Neuronal stem cell (in vitro differentiated cells): ENCODE results near the gene CHRNB4.

ENCODE experiments used
- DNase-seq: peaks from one replicate; pipeline ENCODE4 v3.0.0-alpha.2; 2013; ENCODE audit warnings: low spot score
- H2AFZ ChIP-seq: one replicate; pipeline ENCODE4 v1.6.1; 2013; ENCODE audit warnings: mild to moderate bottlenecking, low read length, inconsistent platforms
- H2AK5ac ChIP-seq: 2 replicates; pipeline ENCODE4 v1.6.1; 2013; ENCODE audit warnings: low read depth, mild to moderate bottlenecking, inconsistent platforms, low read length, moderate library complexity, mixed read lengths
- H2BK120ac ChIP-seq: 2 replicates; pipeline ENCODE4 v1.6.1; 2013; ENCODE audit warnings: low read depth, mild to moderate bottlenecking, inconsistent platforms, low read length, moderate library complexity, mixed read lengths
- H2BK12ac ChIP-seq: one replicate; pipeline ENCODE4 v1.6.1; 2013; ENCODE audit warnings: low read length, inconsistent platforms
- H2BK15ac ChIP-seq: 2 replicates; pipeline ENCODE4 v1.6.1; 2013; ENCODE audit warnings: mild to moderate bottlenecking, low read length, inconsistent platforms, mixed read lengths
- H2BK5ac ChIP-seq: one replicate; pipeline ENCODE4 v1.6.1; 2013; ENCODE audit warnings: inconsistent platforms, mild to moderate bottlenecking, low read length, moderate library complexity
- H3K14ac ChIP-seq: one replicate; pipeline ENCODE4 v1.6.1; 2013; ENCODE audit warnings: low read length, inconsistent platforms
- H3K18ac ChIP-seq: 2 replicates; pipeline ENCODE4 v1.6.1; 2013; ENCODE audit warnings: low read length, inconsistent platforms
- H3K23ac ChIP-seq: 2 replicates; pipeline ENCODE4 v1.6.1; 2013; ENCODE audit warnings: low read depth, mild to moderate bottlenecking, mixed read lengths, low read length, inconsistent platforms; ENCODE audit not compliant: poor library complexity
- H3K27ac ChIP-seq: replicated peaks from 3 replicates; pipeline ENCODE4 v1.5.1; 2013; ENCODE audit warnings: low read length, inconsistent platforms
- H3K27me3 ChIP-seq, 3 experiments: 2 replicates each; pipeline ENCODE4 v1.6.1; 2013; ENCODE audit warnings: low read length in 3 of 3, mild to moderate bottlenecking in 2 of 3, inconsistent platforms in 1 of 3, low read depth in 1 of 3, mixed read lengths in 1 of 3, moderate library complexity in 1 of 3; ENCODE audit not compliant: control insufficient read depth in 3 of 3, insufficient read depth in 3 of 3
- H3K36me3 ChIP-seq, 2 donors: replicated peaks in 1 of 2; 2 replicates each; pipeline ENCODE4 v1.6.1; 2013; ENCODE audit warnings: low read length in 2 of 2; ENCODE audit not compliant: control insufficient read depth in 2 of 2, insufficient read depth in 2 of 2
- H3K4ac ChIP-seq: 2 replicates; pipeline ENCODE4 v1.6.1; 2013; ENCODE audit warnings: inconsistent platforms, mild to moderate bottlenecking, low read length, moderate library complexity
- H3K4me1 ChIP-seq, 2 donors: 1 replicate in 1 of 2; 2 replicates in 1 of 2; pipeline ENCODE4 v1.6.1; 2013; ENCODE audit warnings: low read length in 2 of 2, low read depth in 1 of 2; ENCODE audit not compliant: control insufficient read depth in 2 of 2, insufficient read depth in 1 of 2
- H3K4me2 ChIP-seq: one replicate; pipeline ENCODE4 v1.6.1; 2013; ENCODE audit warnings: mild to moderate bottlenecking, low read length, inconsistent platforms; ENCODE audit not compliant: insufficient read depth, poor library complexity, severe bottlenecking
- H3K4me3 ChIP-seq, 2 donors: 2 replicates each; pipeline ENCODE4 v1.5.1; 2013; ENCODE audit warnings: low read length in 2 of 2, mild to moderate bottlenecking in 2 of 2, inconsistent platforms in 1 of 2, moderate library complexity in 1 of 2
- H3K79me1 ChIP-seq: one replicate; pipeline ENCODE4 v1.6.1; 2013; ENCODE audit warnings: low read depth, mild to moderate bottlenecking, inconsistent platforms, low read length, moderate library complexity
- H3K9ac ChIP-seq: one replicate; pipeline ENCODE4 v1.6.1; 2013; ENCODE audit warnings: mild to moderate bottlenecking, low read depth, low read length, inconsistent platforms; ENCODE audit not compliant: poor library complexity
- H3K9me3 ChIP-seq, 2 donors: replicated peaks in 1 of 2; 2 replicates each; pipeline versions ENCODE3 to v1.6.1; 2013; ENCODE audit warnings: low read length in 2 of 2, mild to moderate bottlenecking in 2 of 2, inconsistent platforms in 1 of 2, low read depth in 1 of 2, mixed read lengths in 1 of 2, moderate library complexity in 1 of 2; ENCODE audit not compliant: control insufficient read depth in 2 of 2, insufficient read depth in 1 of 2
- H4K8ac ChIP-seq: one replicate; pipeline ENCODE4 v1.6.1; 2013; ENCODE audit warnings: low read depth, mild to moderate bottlenecking, inconsistent platforms, low read length, moderate library complexity
- H4K91ac ChIP-seq: one replicate; pipeline ENCODE4 v1.6.1; 2013; ENCODE audit warnings: low read length, low read depth, mild to moderate bottlenecking, inconsistent platforms; ENCODE audit not compliant: poor library complexity
- WGBS, 2 donors: extraction: QIAGEN DNeasy Blood & Tissue Kit; methylation state at CpG; one replicate each; pipeline ENCODE4 v1.1.7; 2013; ENCODE audit warnings: missing lambda C conversion rate in 2 of 2, mixed read lengths in 1 of 2; ENCODE audit not compliant: insufficient read length in 2 of 2, insufficient replicate concordance in 1 of 2; ENCODE audit errors: extremely low coverage in 2 of 2; 5-methylcytosine and 5-hydroxymethylcytosine counted together

The CHRNB4 gene

DNA sequence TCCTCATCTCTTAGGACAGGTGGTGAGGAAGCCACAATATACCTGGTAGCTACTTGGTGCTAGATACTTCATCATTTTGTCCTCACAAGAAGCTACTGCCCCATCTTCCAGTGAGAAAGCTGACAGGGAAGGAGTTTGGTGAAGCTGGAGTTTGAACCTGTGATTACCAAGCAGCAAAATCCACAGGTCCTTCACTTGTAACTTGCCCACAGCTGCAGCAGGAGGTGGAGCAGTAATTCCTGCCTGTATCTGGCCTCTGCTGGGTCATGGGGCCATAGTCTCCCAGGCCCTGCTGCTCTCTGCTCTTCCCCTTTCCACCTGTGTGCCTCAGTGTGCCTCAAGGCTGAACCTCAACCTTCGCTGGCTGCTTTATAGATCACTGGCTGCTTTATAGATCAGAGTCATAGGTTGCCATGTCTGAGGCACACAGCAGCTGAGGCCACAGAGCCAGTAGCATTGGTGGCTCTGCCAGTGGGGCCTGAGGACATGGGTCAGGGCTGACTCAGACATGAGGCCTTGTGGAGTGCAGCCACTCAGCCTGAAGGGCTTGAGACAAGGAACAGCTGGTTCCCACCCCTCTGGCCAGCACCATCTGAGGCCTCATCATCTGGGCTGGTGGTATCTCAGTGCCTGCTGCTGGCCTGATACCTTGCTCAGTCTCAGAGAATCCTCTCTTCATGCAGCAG is 11.1 kb upstream of the CHRNB4 start:
- no peak overlapping the region for H2BK12ac ChIP-seq
- no peak overlapping the region for H3K27ac ChIP-seq
- no CpG with 5 or more reads among the region's 1 CpG for WGBS, 2 donors
- H3K14ac ChIP-seq, result no peak overlapping the region
- no peak overlapping the region for H3K9ac ChIP-seq
- no peak overlapping the region for H3K18ac ChIP-seq
- H2BK15ac ChIP-seq, result no peak overlapping the region
- no peaks in the 10 kb centered on the region for H3K79me1 ChIP-seq
- no peaks in the 10 kb centered on the region for H3K9me3 ChIP-seq
- no peak overlapping the region for H2BK5ac ChIP-seq
- H3K4me3 ChIP-seq, result no peak overlapping the region
- no peak for DNase-seq
- H3K4me1 ChIP-seq, result no peaks in the 10 kb centered on the region
- H2AK5ac ChIP-seq, result no peak overlapping the region
- no peak overlapping the region for H4K8ac ChIP-seq
- no peak overlapping the region for H2AFZ ChIP-seq
- no peak overlapping the region for H4K91ac ChIP-seq
- H2BK120ac ChIP-seq, result no peak overlapping the region
- H3K27me3 ChIP-seq, result peaks cover 0 to 46% (median 0%) of the 10 kb centered on the region in 3 experiments
- H3K23ac ChIP-seq, result no peak overlapping the region
- no peak overlapping the region for H3K4ac ChIP-seq
- H3K4me2 ChIP-seq, result no peak overlapping the region
- H3K36me3 ChIP-seq, result no peaks in the 10 kb centered on the region

- H3K4me3 ChIP-seq, result no peak overlapping the region
- no peak overlapping the region for H2AK5ac ChIP-seq
- no peak overlapping the region for H3K18ac ChIP-seq
- no peak overlapping the region for H2BK5ac ChIP-seq
- no peak overlapping the region for H3K4ac ChIP-seq
- no peak overlapping the region for H3K27ac ChIP-seq
- H3K4me2 ChIP-seq, result no peak overlapping the region
- no peak overlapping the region for H3K14ac ChIP-seq
- H3K27me3 ChIP-seq, result peaks cover 0 to 39% (median 0%) of the 10 kb centered on the region in 3 experiments
- H4K91ac ChIP-seq, result no peak overlapping the region
- H2BK120ac ChIP-seq, result no peak overlapping the region
- no peak overlapping the region for H2BK15ac ChIP-seq
- H3K9ac ChIP-seq, result no peak overlapping the region
- no peaks in the 10 kb centered on the region for H3K79me1 ChIP-seq
- H3K9me3 ChIP-seq, result no peaks in the 10 kb centered on the region
- H2AFZ ChIP-seq, result no peak overlapping the region
- WGBS, 2 donors, result no CpG with 5 or more reads among the region's 3 CpGs
- no peak for DNase-seq
- no peak overlapping the region for H4K8ac ChIP-seq
- no peaks in the 10 kb centered on the region for H3K36me3 ChIP-seq
- no peaks in the 10 kb centered on the region for H3K4me1 ChIP-seq
- H2BK12ac ChIP-seq, result no peak overlapping the region
- no peak overlapping the region for H3K23ac ChIP-seq
Observed at GRCh38 chr15:78651007-78651406, 10.0 kb upstream of the CHRNB4 start.

DNA sequence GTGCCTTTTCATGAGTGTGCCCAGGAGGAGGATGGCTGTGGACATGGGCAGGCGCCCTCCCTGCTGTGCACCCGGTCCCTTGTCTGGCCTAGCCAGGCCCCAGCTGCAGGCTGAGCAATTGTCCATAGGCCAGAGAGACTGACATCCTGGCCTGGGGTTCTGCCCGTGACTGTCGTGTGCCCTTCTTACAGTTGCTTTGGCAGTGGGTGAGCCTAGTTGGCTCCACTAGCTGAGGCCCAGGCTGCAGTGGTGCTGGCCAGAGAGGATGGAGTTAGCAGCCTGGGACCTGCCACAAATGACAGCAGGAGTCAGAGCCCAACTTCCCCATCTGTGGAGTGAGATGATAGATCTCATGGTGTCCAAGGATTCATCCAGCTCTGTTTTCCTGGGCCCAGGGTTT is 9.0 kb upstream of the CHRNB4 start:
- Histone ChIP-seq H3K14ac (peak overlapping the region; percentile 76), H3K4me2 (no peak overlapping the region), H4K8ac (peak overlapping the region; percentile 89), H3K23ac (no peak overlapping the region), H3K27ac (no peak overlapping the region), H3K4ac (no peak overlapping the region), H2BK12ac (no peak overlapping the region), H3K9ac (peak overlapping the region; percentile 67), H3K27me3 (peaks cover 0 to 41% (median 0%) of the 10 kb centered on the region in 3 experiments), H2BK15ac (no peak overlapping the region), H2BK120ac (no peak overlapping the region), H3K4me3 (no peak overlapping the region), H3K36me3 (no peaks in the 10 kb centered on the region), H3K4me1 (no peaks in the 10 kb centered on the region), H3K18ac (peak overlapping the region; percentile 51), H4K91ac (no peak overlapping the region), H3K9me3 (no peaks in the 10 kb centered on the region), H2AK5ac (no peak overlapping the region), H2BK5ac (no peak overlapping the region), H3K79me1 (no peaks in the 10 kb centered on the region), H2AFZ (no peak overlapping the region)
- DNase-seq, result no peak
- WGBS, 2 donors, result no CpG with 5 or more reads among the region's 4 CpGs

GRCh38 chr15:78645009-78645408 is 4.0 kb upstream of the CHRNB4 start:
- Histone ChIP-seq H2AK5ac (no peak overlapping the region), H2BK5ac (no peak overlapping the region), H2BK15ac (no peak overlapping the region), H3K23ac (no peak overlapping the region), H3K14ac (no peak overlapping the region), H2AFZ (no peak overlapping the region), H3K18ac (no peak overlapping the region), H3K27me3 (peaks cover 0 to 47% (median 11%) of the 10 kb centered on the region in 3 experiments), H2BK12ac (no peak overlapping the region), H3K27ac (no peak overlapping the region), H3K79me1 (no peaks in the 10 kb centered on the region), H3K4me2 (no peak overlapping the region), H2BK120ac (no peak overlapping the region), H3K36me3 (no peaks in the 10 kb centered on the region), H4K91ac (no peak overlapping the region), H3K4ac (no peak overlapping the region), H3K9me3 (no peaks in the 10 kb centered on the region), H3K9ac (no peak overlapping the region), H4K8ac (no peak overlapping the region), H3K4me3 (no peak overlapping the region), H3K4me1 (peaks cover 0 to 7% of the 10 kb centered on the region in 2 donors)
- no peak for DNase-seq
- WGBS, 2 donors, result no CpG with 5 or more reads among the region's 4 CpGs
